A549 (cell line): Measurements from ENCODE around the gene RAP2B. TPM values are rescaled to one million over a fixed set of nuclear protein-coding genes. Genes with fewer than 3 reads are reported as not detected.

Experiments
- ATAC-seq, 2 experiments: fragments of 200-7000 bp in 1 of 2; fragments of >200 bp in 1 of 2; cut with Nextera tagmentation in 1 of 2; cut with Tn5 transposase in 1 of 2; 3 replicates each; pipeline versions ENCODE4 v1.8.0 to v1.9.1; 2018 to 2020; ENCODE audit warnings: mild to moderate bottlenecking in 1 of 2, moderate library complexity in 1 of 2
- CTCF ChIA-PET: fragments of 300-600 bp; sonication (Branson Sonifier 250); formaldehyde crosslinking; extraction: SDS; loops from one replicate; lab custom pipeline; 2021; ENCODE audit warnings: antibody characterized with exemption, inconsistent platforms; lab: Yijun Ruan, JAX
- POLR2A ChIA-PET: fragments of 350-600 bp; formaldehyde crosslinking; extraction: SDS; loops from one replicate; lab custom pipeline; 2021; ENCODE audit warnings: antibody characterized with exemption, inconsistent platforms; lab: Yijun Ruan, JAX
- DNase-seq, 2 experiments: peaks; one replicate each; pipeline versions ENCODE4 v3.0.0 to v3.0.0-alpha.2; 2011 to 2016; ENCODE audit warnings: low read depth in 1 of 2, low spot score in 1 of 2
- FAIRE-seq: peaks from 2 replicates; lab custom pipeline; 2011; peaks lifted over from hg19 to GRCh38; lab: Jason Lieb, UNC
- H3K27ac ChIP-seq, 2 experiments: fragments of >200 bp; sonication (Bioruptor Twin); formaldehyde crosslinking; 3 replicates each; pipeline ENCODE4 v1.5.1; 2016 to 2017
- H3K4me1 ChIP-seq: fragments of >200 bp; sonication (Bioruptor Twin); formaldehyde crosslinking; 3 replicates; pipeline ENCODE4 v1.6.1; 2016
- H3K4me2 ChIP-seq: fragments of >200 bp; sonication (Bioruptor Twin); formaldehyde crosslinking; 3 replicates; pipeline ENCODE4 v1.6.1; 2016
- H3K4me3 ChIP-seq: fragments of >200 bp; sonication (Bioruptor Twin); formaldehyde crosslinking; 3 replicates; pipeline ENCODE4 v1.5.1; 2016
- H3K9me3 ChIP-seq: fragments of >200 bp; sonication (Bioruptor Twin); formaldehyde crosslinking; 3 replicates; pipeline ENCODE4 v1.6.1; 2016
- CEBPB ChIP-seq, 2 experiments: fragments of >200 bp in 1 of 2; sonication (Bioruptor Twin) in 1 of 2; formaldehyde crosslinking in 1 of 2; IDR thresholded peaks; 2 replicates each; pipeline ENCODE4 v1.6.1; 2012 to 2016
- FOSL2 ChIP-seq, 2 experiments: fragments of 450-650 bp in 1 of 2; fragments of >200 bp in 1 of 2; sonication (Bioruptor Twin) in 1 of 2; formaldehyde crosslinking; IDR thresholded peaks; 2 replicates each; pipeline versions ENCODE4 v1.5.0 to v1.6.1; 2016 to 2020; ENCODE audit warnings: mild to moderate bottlenecking in 1 of 2, moderate library complexity in 1 of 2
- GATA3 ChIP-seq: IDR thresholded peaks from 2 replicates; pipeline ENCODE4 v1.6.1; 2012; ENCODE audit warnings: borderline replicate concordance
- HES2 ChIP-seq: fragments of >200 bp; sonication (Bioruptor Twin); formaldehyde crosslinking; IDR thresholded peaks from 2 replicates; pipeline ENCODE4 v1.6.1; 2016
- HOXB5 ChIP-seq: fragments of 250-450 bp; sonication (Bioruptor Pico); IDR thresholded peaks from 2 replicates; pipeline ENCODE4 v1.5.0; 2020; ENCODE audit warnings: mild to moderate bottlenecking, moderate library complexity
- JUN ChIP-seq, 2 experiments: fragments of >200 bp; sonication (Bioruptor Twin); formaldehyde crosslinking; IDR thresholded peaks; 2 replicates in 1 of 2; 3 replicates in 1 of 2; pipeline ENCODE4 v1.6.1; 2016 to 2017
- KDM1A ChIP-seq: fragments of 200-600 bp; sonication (generic); IDR thresholded peaks from 2 replicates; pipeline ENCODE4 v1.6.1; 2016; ENCODE audit warnings: low read depth, mild to moderate bottlenecking
- MAX ChIP-seq: IDR thresholded peaks from 2 replicates; pipeline ENCODE4 v1.6.1; 2012
- MYC ChIP-seq: IDR thresholded peaks from 2 replicates; pipeline ENCODE4 v1.6.1; 2012; ENCODE audit warnings: mild to moderate bottlenecking, inconsistent platforms, low read length, improper control_type of control experiment, borderline replicate concordance
- NR3C1 ChIP-seq: fragments of >200 bp; sonication (Bioruptor Twin); formaldehyde crosslinking; IDR thresholded peaks from 3 replicates; pipeline ENCODE4 v1.6.1; 2017
- POLR2A ChIP-seq: IDR thresholded peaks from 2 replicates; pipeline ENCODE4 v1.6.1; 2012; ENCODE audit warnings: mild to moderate bottlenecking, low read length
- RAD21 ChIP-seq, 2 experiments: fragments of >200 bp in 1 of 2; sonication (Bioruptor Twin) in 1 of 2; formaldehyde crosslinking in 1 of 2; IDR thresholded peaks in 1 of 2; conservative IDR thresholded peaks in 1 of 2; 2 replicates in 1 of 2; 3 replicates in 1 of 2; pipeline ENCODE4 v1.6.1; 2012 to 2018; ENCODE audit warnings: inconsistent platforms in 1 of 2
- RNF2 ChIP-seq: fragments of 200-600 bp; sonication (generic); IDR thresholded peaks from 2 replicates; pipeline ENCODE4 v1.6.1; 2016; ENCODE audit warnings: low read depth, mild to moderate bottlenecking, antibody characterized with exemption, moderate library complexity, borderline replicate concordance
- SMC3 ChIP-seq: fragments of >200 bp; sonication (Bioruptor Twin); formaldehyde crosslinking; IDR thresholded peaks from 3 replicates; pipeline ENCODE4 v1.6.1; 2018; ENCODE audit warnings: inconsistent platforms
- WGBS: methylation state at CpG from one replicate; pipeline ENCODE4 v1.1.6; 2017; ENCODE audit errors: missing lambda C conversion rate; 5-methylcytosine and 5-hydroxymethylcytosine counted together
- polyA plus RNA-seq, 4 experiments: library from polyadenylated mRNA; depleted of rRNA in 3 of 4; stranded (reverse); fragments of >200 nt; fragmentation: RNase III in 1 of 4; extraction: RNeasy Plus Mini Kit Qiagen cat#74134 plus additional on column Dnase treatment in 1 of 4; gene quantifications; 2 replicates in 3 of 4; 3 replicates in 1 of 4; pipeline ENCODE4 v1.2.3, GENCODE V29; 2011 to 2017
- TF ChIP-seq, protein P1 (sequence below): fragments of 250-450 bp; sonication (Bioruptor Pico); IDR thresholded peaks from 2 replicates; pipeline ENCODE4 v1.5.0; 2020; ENCODE audit warnings: low read depth, mild to moderate bottlenecking, moderate library complexity

Gene RAP2B
- polyA plus RNA-seq, 2 of the 4 experiments (the other 2 are of a cell fraction) = 5.6 to 6.7 TPM

DNA sequence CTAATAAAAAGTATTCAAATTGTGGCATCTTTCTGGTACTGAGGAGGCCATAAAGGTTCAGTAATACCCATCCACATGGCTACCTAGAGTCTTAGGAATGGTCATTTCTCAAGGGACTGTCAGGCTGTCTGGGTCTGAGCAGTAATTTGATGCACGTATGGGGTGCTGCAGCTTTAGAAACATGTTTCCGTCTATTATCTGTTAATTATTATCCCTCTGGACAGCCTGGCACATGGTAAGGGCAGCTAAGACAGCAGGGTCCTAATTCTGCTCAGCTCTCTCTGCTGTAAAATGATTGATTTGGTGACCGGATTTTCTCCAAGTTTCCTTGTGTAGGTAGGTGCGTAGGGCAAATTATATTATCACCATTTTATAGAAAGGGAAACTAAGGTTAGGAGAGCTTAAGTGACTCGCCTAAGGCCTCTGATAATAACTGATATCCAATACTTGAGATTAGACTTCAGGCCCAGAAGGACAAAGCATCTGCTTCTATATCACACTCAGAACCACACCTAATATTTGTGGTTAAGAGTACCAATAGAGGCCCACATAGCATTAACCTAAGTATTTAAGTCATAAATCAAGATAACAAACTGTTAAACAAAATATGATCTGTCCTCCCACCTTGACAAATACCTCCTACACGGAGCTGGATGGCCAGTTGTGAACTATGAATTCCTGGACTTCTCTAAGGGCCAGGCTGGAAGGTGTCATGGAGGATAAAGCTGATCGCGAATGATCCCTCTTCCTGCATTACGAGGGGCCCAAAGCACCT is 2.9 kb upstream of the RAP2B start:
- H3K27ac ChIP-seq = peak overlapping the region; percentile 92 to 94
- no peak for TF ChIP-seq HES2
- DNase-seq (no peak), ATAC-seq (no peak), FAIRE-seq (no peak)
- POLR2A ChIA-PET = interaction anchor here (2.5 to 4.8 kb wide), 3 partner anchors 17 to 117 kb away, joined by 15 to 92 read pairs (median 71); no protein-coding TSS in a partner anchor
- 63% methylated on average over 9 of the region's 9 CpGs for WGBS
- CTCF ChIA-PET = interaction anchor here (7.4 kb wide), 1 partner anchor 117 kb away, joined by 47 read pairs; no protein-coding TSS in a partner anchor
- peak overlapping the region; percentile 95 for H3K4me2 ChIP-seq
- 0 out of 3 replicates have a peak overlapping the region, but pooled peaks have one; percentile 91 for H3K4me3 ChIP-seq
- peaks cover 25% of the 10 kb centered on the region for H3K4me1 ChIP-seq
- H3K9me3 ChIP-seq = no peaks in the 10 kb centered on the region

DNA sequence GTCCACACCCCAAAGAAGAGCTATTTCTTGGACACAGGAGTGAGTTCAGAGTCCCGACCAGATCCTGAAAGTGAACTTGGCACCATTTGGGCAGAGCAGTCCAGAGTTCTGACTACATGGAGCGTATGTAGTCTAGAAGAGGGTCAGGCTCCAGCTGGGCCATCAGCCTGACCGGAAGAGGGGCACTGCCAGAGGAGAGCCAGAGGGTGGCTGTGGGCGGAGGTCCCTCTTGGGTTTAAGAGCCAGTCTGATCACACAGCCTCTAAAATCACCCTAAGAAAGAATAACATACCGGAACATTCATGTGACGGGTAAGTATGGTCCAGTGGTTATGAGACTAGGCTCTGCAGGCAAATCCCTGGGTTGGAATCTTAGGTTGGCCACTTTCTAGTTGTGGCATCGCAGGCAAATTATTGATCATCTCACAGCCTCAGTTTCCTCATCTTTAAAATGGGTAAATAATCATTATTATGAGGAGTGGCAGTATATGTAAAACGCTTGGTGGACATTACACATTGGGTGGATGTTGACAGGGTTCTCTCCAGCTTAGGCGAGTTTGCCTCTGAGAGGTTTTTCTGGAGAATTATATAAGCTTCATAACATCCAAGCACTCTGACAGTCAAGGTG is 2.1 kb upstream of the RAP2B start:
- peak overlapping the region; percentile 95 for H3K4me2 ChIP-seq
- FAIRE-seq (no peak), DNase-seq (no peak), ATAC-seq (no peak)
- peak overlapping the region; percentile 92 to 94 for H3K27ac ChIP-seq
- H3K9me3 ChIP-seq = no peaks in the 10 kb centered on the region
- peaks cover 32% of the 10 kb centered on the region for H3K4me1 ChIP-seq
- POLR2A ChIA-PET = interaction anchor here (1.0 to 4.8 kb wide), 15 partner anchors 10 to 134 kb away, joined by 3 to 92 read pairs (median 13); no protein-coding TSS in a partner anchor
- peak overlapping the region; percentile 91 for H3K4me3 ChIP-seq
- CTCF ChIA-PET = interaction anchor here (1.2 to 7.4 kb wide), 4 partner anchors 20 to 135 kb away, joined by 6 to 47 read pairs (median 9); no protein-coding TSS in a partner anchor
- TF ChIP-seq RAD21 (conservative IDR thresholded peaks at IDR 0.05 in 1 of 2, IDR thresholded peaks at IDR 0.05 in 1 of 2) (no peak), KDM1A (peak; percentile 25; the same call in 1 of the 2 replicates)
- 74% methylated on average over 9 of the region's 9 CpGs for WGBS

- POLR2A ChIA-PET = interaction anchor here (0.5 to 4.8 kb wide), 29 partner anchors 10 to 574 kb away, joined by 3 to 92 read pairs (median 10); no protein-coding TSS in a partner anchor
- peak overlapping the region; percentile 95 for H3K4me2 ChIP-seq
- TF ChIP-seq GATA3 (peak; percentile 14; the same call in 1 of the 2 replicates), RAD21 (conservative IDR thresholded peaks at IDR 0.05 in 1 of 2, IDR thresholded peaks at IDR 0.05 in 1 of 2) (peak; percentile 22 to 27; a peak in 2 of 5 replicates), RNF2 (0 out of 2 replicates have a peak, but pooled peaks have one; percentile 55), POLR2A (peak; percentile 82), MYC (0 out of 2 replicates have a peak, but pooled peaks have one; percentile 30), SMC3 (peak; percentile 31; the same call in 1 of the 3 replicates), FOSL2 (IDR thresholded peaks at IDR 0.05) (no peak), FOSL2 (CRISPR knock-in tag; IDR thresholded peaks at IDR 0.05) (peak; percentile 75), NR3C1 (no peak), CEBPB (IDR thresholded peaks at IDR 0.05) (0 out of 4 replicates have a peak, but pooled peaks of 1 of the 2 experiments have one; percentile 0), HOXB5 (CRISPR knock-in tag) (no peak), JUN (IDR thresholded peaks at IDR 0.05) (peak; percentile 58 to 74; a peak in 2 of 5 replicates), MAX (peak; percentile 53; the same call in 1 of the 2 replicates)
- TF ChIP-seq, protein P1, sequence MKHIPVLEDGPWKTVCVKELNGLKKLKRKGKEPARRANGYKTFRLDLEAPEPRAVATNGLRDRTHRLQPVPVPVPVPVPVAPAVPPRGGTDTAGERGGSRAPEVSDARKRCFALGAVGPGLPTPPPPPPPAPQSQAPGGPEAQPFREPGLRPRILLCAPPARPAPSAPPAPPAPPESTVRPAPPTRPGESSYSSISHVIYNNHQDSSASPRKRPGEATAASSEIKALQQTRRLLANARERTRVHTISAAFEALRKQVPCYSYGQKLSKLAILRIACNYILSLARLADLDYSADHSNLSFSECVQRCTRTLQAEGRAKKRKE (CRISPR knock-in tag) = no peak
- H3K9me3 ChIP-seq = no peaks in the 10 kb centered on the region
- H3K4me3 ChIP-seq = peak overlapping the region; percentile 91
- peak; percentile 56 to 58 for ATAC-seq
- no peak for FAIRE-seq
- peak; percentile 85 to 87 for DNase-seq
- under 1% methylated on average over 34 of the region's 43 CpGs for WGBS
- CTCF ChIA-PET = interaction anchor here (0.9 to 7.4 kb wide), 9 partner anchors 19 to 810 kb away, joined by 3 to 47 read pairs (median 5); no protein-coding TSS in a partner anchor
- peak overlapping the region; percentile 92 to 94 for H3K27ac ChIP-seq
- H3K4me1 ChIP-seq = peaks cover 39% of the 10 kb centered on the region
These were observed 1.4 kb upstream of the RAP2B start for GRCh38 chr3:153160451-153161137.
